ENCODE data around the gene DHX32.
"Not testable (repeated sequence)": the region's sequence is repeated elsewhere in the genome, so short reads cannot be mapped to it uniquely, and the experiment has no call there.

The DHX32 gene, protein sequence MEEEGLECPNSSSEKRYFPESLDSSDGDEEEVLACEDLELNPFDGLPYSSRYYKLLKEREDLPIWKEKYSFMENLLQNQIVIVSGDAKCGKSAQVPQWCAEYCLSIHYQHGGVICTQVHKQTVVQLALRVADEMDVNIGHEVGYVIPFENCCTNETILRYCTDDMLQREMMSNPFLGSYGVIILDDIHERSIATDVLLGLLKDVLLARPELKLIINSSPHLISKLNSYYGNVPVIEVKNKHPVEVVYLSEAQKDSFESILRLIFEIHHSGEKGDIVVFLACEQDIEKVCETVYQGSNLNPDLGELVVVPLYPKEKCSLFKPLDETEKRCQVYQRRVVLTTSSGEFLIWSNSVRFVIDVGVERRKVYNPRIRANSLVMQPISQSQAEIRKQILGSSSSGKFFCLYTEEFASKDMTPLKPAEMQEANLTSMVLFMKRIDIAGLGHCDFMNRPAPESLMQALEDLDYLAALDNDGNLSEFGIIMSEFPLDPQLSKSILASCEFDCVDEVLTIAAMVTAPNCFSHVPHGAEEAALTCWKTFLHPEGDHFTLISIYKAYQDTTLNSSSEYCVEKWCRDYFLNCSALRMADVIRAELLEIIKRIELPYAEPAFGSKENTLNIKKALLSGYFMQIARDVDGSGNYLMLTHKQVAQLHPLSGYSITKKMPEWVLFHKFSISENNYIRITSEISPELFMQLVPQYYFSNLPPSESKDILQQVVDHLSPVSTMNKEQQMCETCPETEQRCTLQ

GRCh38 chr10:125881192-125881591, at the start of gene DHX32:
DHX32 (minus strand) TSS chr10:125881292; CDS start chr10:125880824, 468 bp downstream.
- DNase-seq (ENCODE audit: low spot score) = no peak

DNA sequence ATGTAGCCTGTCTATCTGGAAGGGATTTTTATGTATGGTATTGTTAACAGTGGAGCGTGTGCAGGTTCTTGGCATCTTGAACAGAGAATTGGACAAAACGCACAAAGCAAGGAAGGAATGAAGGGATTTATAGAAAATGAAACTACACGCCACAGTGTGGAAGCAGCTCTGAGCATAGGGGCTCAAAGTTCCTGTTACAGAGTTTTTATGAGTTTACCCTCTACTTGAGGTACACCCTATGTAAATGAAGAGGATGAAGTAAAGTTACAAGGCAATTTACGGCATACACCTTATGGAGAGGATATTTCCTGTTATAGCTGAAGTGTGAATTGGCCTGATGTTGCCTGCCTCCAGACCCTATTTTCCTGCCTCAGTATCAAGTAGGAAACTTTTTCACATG, 48.5 kb upstream of the DHX32 start:
- no peak for DNase-seq (ENCODE audit: low spot score)

- DNase-seq (ENCODE audit: low spot score) = no peak
Measured at GRCh38 chr10:125928928-125929585, 48.0 kb upstream of the DHX32 start.

- DNase-seq (ENCODE audit: low spot score) = not testable (repeated sequence)
Measured at GRCh38 chr10:125927265-125927664, 46.2 kb upstream of the DHX32 start.

DNA sequence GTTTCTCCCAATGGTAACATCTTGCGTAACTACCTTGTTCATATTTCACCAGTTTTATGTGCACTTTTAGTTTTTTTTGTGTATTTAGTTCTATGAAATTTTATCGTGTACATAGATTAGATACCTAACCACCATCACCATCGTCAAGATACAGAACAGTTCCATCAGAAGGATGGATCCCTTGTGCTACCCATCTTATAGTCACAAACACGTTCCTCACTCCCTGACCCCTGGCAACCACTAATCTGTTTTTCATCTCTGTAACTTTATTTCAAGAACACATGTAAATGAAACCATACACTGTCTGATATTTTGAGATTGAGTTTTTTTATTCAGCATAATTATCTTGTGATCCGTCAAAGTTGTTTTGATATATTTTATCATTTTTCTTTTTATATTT, 45.2 kb upstream of the DHX32 start:
- DNase-seq (ENCODE audit: low spot score) = no peak

DNA sequence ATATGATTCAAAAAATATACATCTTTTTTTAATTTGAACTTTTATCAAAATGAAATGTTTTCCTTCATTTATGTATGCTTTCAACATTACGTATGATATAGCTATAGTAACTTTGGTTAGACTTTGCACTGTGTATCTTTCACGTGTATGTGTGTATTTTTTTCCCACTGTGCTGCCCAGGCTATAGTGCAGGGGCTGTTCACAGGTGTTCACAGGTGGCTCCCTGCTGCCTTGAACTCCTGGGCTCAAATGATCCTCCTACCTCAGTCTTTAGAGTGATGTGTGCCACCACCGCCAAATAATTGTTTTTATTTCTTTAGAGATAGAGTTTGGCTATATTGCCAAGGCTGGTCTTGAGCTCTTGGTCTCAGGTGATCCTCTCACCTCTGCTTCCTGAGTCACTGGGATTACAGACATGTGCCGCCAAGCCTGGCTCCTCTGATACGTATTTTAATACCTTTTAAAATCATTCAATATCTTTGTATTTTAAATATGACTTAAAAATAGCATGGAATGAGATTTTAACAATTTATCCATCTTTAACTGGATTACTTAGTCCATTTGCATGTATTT, 44.3 kb upstream of the DHX32 start:
- DNase-seq (ENCODE audit: low spot score) = no peak

- DNase-seq (ENCODE audit: low spot score) = not testable (repeated sequence)
Measured at GRCh38 chr10:125921643-125922306, 40.7 kb upstream of the DHX32 start.

GRCh38 chr10:125917704-125918361, 36.7 kb upstream of the DHX32 start:
- DNase-seq (ENCODE audit: low spot score) = not testable (repeated sequence)

DNA sequence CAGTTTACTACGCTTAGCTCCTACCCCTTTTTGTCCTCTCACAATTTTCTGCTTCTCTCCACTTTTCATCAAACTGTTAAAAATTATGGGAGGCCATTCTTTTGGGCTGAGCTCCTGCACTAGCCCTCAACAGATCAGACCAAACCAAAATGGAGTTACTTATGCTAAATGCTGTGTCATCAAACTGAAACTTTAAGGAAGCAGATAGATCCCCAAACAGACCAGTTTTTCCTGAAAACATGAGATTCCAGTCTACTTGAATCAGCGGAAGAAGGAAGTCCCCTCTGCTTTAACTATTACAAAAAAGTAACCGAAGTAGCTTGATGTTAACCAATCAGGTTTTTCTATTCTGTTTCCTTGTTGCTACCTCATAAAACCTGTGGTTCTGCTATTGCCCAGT, 35.9 kb upstream of the DHX32 start:
- DNase-seq (ENCODE audit: low spot score) = no peak

DNA sequence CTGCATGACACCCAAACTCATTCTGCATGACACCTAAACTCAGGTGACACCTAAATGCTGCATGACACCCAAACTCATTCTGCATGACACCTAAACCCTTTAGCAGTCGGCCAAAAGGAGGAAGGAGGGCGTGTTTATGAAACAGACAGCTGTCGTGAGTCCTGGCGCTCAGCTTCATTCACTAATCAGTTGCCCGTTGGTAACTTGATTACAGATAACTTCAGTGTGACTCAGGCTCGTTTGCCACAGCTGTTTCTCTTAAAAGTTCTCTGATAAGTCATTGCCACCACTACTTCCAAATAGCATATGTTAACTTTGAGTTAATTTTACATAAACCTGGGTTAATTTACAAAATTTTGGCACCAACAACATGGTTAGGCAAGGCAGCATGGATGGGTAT, 32.2 kb upstream of the DHX32 start:
- DNase-seq (ENCODE audit: low spot score) = not testable (repeated sequence)

GRCh38 chr10:125911990-125912389, 30.9 kb upstream of the DHX32 start:
- DNase-seq (ENCODE audit: low spot score) = no peak

DNA sequence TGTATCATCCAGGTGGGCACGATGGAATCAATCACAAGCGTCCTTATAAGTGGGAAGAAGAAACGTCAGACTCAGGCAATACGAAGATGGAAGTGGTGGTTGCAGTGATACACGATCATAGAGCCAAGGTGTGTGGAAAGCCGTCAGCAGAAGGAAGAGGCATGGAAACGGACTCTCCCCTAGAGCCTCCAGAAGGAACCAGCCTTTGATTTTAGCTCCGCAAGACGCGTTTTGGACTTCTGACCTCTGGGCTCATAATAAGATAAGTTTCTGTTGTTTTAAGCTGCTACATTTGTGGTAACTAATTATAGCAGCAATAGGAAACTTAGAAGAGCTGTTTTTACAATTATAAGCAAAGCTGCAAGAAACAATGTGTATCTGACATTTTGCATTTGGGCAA, 30.1 kb upstream of the DHX32 start:
- DNase-seq (ENCODE audit: low spot score) = no peak

GRCh38 chr10:125909491-125909890, 28.4 kb upstream of the DHX32 start:
- not testable (repeated sequence) for DNase-seq (ENCODE audit: low spot score)

DNA sequence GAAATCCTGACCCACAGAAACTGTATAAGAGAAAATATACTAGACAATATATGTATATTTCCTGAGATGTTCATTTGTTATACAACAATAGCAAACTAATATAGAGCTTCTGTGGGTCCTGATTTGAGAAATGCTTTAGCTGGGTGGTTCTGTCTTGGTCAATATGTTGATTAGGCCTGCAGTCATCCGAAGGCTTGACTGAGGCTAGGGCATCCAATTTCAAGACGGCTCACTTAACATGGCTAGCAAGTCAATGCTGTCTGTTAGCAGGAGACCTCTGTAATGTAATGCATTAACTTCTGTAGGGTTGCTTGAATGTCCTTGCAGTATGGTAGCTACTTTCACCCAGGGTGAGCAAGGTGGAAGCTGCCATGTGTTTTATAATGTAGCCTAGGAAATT, 27.7 kb upstream of the DHX32 start:
- DNase-seq (ENCODE audit: low spot score) = not testable (repeated sequence)

- DNase-seq (ENCODE audit: low spot score) = not testable (repeated sequence)
Measured at GRCh38 chr10:125907598-125907997, 26.5 kb upstream of the DHX32 start.

- not testable (repeated sequence) for DNase-seq (ENCODE audit: low spot score)
Measured at GRCh38 chr10:125905069-125905994, 24.2 kb upstream of the DHX32 start.

DNA sequence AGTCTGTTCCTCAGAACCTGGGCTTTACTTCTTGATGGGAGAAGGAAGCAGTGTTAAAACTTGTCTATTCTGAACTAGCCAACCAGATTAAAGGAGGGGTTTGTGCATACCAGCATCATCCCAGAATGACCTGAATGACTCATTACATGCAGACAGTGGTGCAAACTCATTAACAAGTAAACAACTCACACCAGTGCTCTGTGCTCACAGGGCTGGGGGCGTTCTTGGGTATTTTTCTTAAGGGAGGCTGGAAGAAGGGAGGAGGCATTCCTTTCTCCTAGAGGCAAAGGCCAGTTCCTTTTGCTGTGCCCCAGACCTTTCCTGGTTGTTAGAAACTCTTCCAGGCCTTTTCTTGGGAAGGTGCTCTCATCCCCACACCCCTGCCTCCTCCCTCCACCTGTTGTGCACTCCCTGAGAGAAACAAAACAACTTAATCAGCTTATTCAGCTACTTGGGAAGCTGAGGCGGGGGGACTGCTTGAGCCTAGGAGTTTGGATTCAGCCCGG, 22.1 kb upstream of the DHX32 start:
- not testable (repeated sequence) for DNase-seq (ENCODE audit: low spot score)

GRCh38 chr10:125900963-125901362, 19.9 kb upstream of the DHX32 start:
- DNase-seq (ENCODE audit: low spot score) = not testable (repeated sequence)

DNA sequence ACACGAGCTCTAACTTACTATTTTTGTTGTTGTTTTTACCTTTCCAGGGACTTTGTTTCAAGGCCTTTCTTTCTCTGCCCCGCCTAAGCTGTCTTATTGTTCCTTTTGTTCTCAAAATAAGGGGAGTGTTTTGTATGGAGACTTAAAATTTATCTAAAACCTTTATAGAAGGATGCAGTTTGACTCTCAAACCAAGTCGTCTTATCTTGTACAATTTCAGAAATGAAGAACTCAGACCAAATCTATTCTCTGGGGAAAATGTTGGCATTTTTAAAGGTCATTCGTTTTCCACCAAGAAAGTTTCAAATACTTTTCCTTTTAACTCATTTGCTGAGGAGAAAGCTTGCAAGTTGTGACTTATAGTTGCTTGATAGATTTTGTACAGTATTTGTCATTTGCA, 16.2 kb upstream of the DHX32 start:
- not testable (repeated sequence) for DNase-seq (ENCODE audit: low spot score)

Data from AG08395 (cell line).